Measurements from ENCODE around the gene ATP5F1D.

The ATP5F1D gene

GRCh38 chr19:1220976-1221903 is 20.3 kb upstream of the ATP5F1D start:
- DNase-seq (ENCODE audit: low read depth in 3 of 3), result no peak

GRCh38 chr19:1221904-1222255 is 19.7 kb upstream of the ATP5F1D start:
- no peak for DNase-seq (ENCODE audit: low read depth in 3 of 3)

- DNase-seq (ENCODE audit: low read depth in 3 of 3), result no peak
Observed at GRCh38 chr19:1222394-1222793, 19.2 kb upstream of the ATP5F1D start.

GRCh38 chr19:1223018-1223855 is 18.3 kb upstream of the ATP5F1D start:
- no peak for DNase-seq (ENCODE audit: low read depth in 3 of 3)

- no peak for DNase-seq (ENCODE audit: low read depth in 3 of 3)
Observed at GRCh38 chr19:1224047-1224825, 17.3 kb upstream of the ATP5F1D start.

- DNase-seq (ENCODE audit: low read depth in 3 of 3), result no peak
Observed at GRCh38 chr19:1224847-1225246, 16.7 kb upstream of the ATP5F1D start.

GRCh38 chr19:1225440-1226226 is 15.9 kb upstream of the ATP5F1D start:
- no peak for DNase-seq (ENCODE audit: low read depth in 3 of 3)

- DNase-seq (ENCODE audit: low read depth in 3 of 3), result no peak
Observed at GRCh38 chr19:1226227-1226518, 15.4 kb upstream of the ATP5F1D start.

- no peak for DNase-seq (ENCODE audit: low read depth in 3 of 3)
Observed at GRCh38 chr19:1226522-1227303, 14.8 kb upstream of the ATP5F1D start.

GRCh38 chr19:1227304-1228054 is 14.1 kb upstream of the ATP5F1D start:
- DNase-seq (ENCODE audit: low read depth in 3 of 3), result no peak

GRCh38 chr19:1228161-1228957 is 13.2 kb upstream of the ATP5F1D start:
- DNase-seq (ENCODE audit: low read depth in 3 of 3), result no peak

GRCh38 chr19:1229056-1229923 is 12.3 kb upstream of the ATP5F1D start:
- DNase-seq (ENCODE audit: low read depth in 3 of 3), result no peak

GRCh38 chr19:1229924-1230782 is 11.4 kb upstream of the ATP5F1D start:
- DNase-seq (ENCODE audit: low read depth in 3 of 3), result no peak

GRCh38 chr19:1230783-1231489 is 10.6 kb upstream of the ATP5F1D start:
- no peak for DNase-seq (ENCODE audit: low read depth in 3 of 3)

- DNase-seq (ENCODE audit: low read depth in 3 of 3), result no peak
Observed at GRCh38 chr19:1231729-1232637, 9.6 kb upstream of the ATP5F1D start.

All from stimulated activated CD4-positive, alpha-beta T cell treated with anti-CD3 and anti-CD28 coated beads, TNF-alpha, amount 100 ng/mL, for 24 hours (primary cell).